ENCODE data around the gene CEP63. TPM values are rescaled to one million over a fixed set of nuclear protein-coding genes. Genes with fewer than 3 reads are reported as not detected.
A peak's percentile ranks its signal among the peaks of the same experiment; 100 is the strongest.

CEP63 gene
- total RNA-seq, 2 donors from 2014 or later, result 19.2 to 30.0 TPM

GRCh38 chr3:134471521-134472193 lies 14.2 kb upstream of the CEP63 start:
- H3K9me3 ChIP-seq, result no peaks in the 10 kb centered on the region
- H3K27me3 ChIP-seq, result no peaks in the 10 kb centered on the region
- H3K36me3 ChIP-seq (replicated peaks in 1 of 2; ENCODE audit: insufficient read depth in 1 of 2, low read depth in 2 of 2), result no peaks in the 10 kb centered on the region
- TF ChIP-seq POLR2A (IDR thresholded peaks at IDR 0.05) (no peak), CTCF (IDR thresholded peaks at IDR 0.05) (no peak)
- ATAC-seq, result no peak
- intact Hi-C loops (cut with DNase I), result loop anchor here (5.0 to 10.0 kb wide), 3 partner anchors 94 to 257 kb away; no protein-coding TSS in a partner anchor
- peaks cover 12% of the 10 kb centered on the region for H3K4me1 ChIP-seq
- H3K27ac ChIP-seq, result no peak overlapping the region
- 83 to 88% methylated on average over 8 of the region's 8 CpGs for WGBS, 2 donors
- no peak for DNase-seq
- H3K4me3 ChIP-seq, result no peak overlapping the region

- TF ChIP-seq POLR2A (IDR thresholded peaks at IDR 0.05) (no peak), CTCF (IDR thresholded peaks at IDR 0.05) (no peak)
- intact Hi-C loops (cut with DNase I), result loop anchor here (5.0 to 10.0 kb wide), 3 partner anchors 96 to 258 kb away; no protein-coding TSS in a partner anchor
Observed at GRCh38 chr3:134472831-134473230, 13.0 kb upstream of the CEP63 start.

DNA sequence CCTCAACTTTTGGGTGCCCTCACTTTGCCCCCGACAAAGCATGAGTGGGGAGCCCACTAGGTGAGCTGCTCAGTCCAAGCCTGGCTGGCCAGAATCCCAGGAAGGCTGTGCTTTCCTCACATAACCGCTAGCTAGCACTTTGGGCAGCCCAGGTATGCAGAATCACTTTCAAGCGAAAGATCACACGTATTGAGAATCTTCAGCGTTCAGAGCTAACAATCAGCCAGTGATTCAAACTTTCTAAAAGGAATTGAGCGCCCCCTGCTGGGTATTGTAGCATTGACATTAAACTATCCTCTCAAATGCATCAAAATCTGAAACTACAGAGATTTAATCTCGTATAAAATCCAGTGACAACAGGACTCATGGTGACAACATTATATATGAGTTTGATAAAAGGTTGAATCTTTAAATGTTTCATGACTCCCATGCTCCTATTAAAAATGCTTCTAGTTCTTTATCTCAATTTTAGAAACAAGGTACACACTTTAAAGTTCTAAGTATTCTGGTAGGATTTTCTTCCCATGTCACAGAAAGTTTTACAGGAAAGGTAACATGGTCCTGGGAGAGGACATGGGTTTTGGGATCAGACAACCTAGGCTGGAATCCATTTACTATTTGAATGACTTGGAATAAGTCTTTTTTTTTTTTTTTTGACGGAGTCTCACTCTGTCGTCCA lies 11.8 kb upstream of the CEP63 start:
- H3K4me1 ChIP-seq, result peaks cover 20% of the 10 kb centered on the region
- peaks cover 0 to 1% of the 10 kb centered on the region in 2 donors for H3K36me3 ChIP-seq (replicated peaks in 1 of 2; ENCODE audit: insufficient read depth in 1 of 2, low read depth in 2 of 2)
- peak overlapping the region in 2 of 4 donors; percentile 34 to 45 for H3K27ac ChIP-seq
- 22% methylated on average over 9 of the region's 9 CpGs for WGBS, 2 donors
- ATAC-seq (peak; percentile 81), DNase-seq (peak; percentile 78 to 83 (median 82))
- TF ChIP-seq POLR2A (IDR thresholded peaks at IDR 0.05), result no peak
- TF ChIP-seq CTCF (IDR thresholded peaks at IDR 0.05), result peak; percentile 42 to 90 (median 80)
- no peaks in the 10 kb centered on the region for H3K27me3 ChIP-seq
- intact Hi-C loops (cut with DNase I), result loop anchor here (5.0 to 10.0 kb wide), 3 partner anchors 97 to 259 kb away; no protein-coding TSS in a partner anchor
- H3K4me3 ChIP-seq, result no peak overlapping the region
- no peaks in the 10 kb centered on the region for H3K9me3 ChIP-seq

More at GRCh38 chr3:134472831-134473230, 13.0 kb upstream of the CEP63 start:
- Histone ChIP-seq H3K9me3 (no peaks in the 10 kb centered on the region), H3K4me1 (peaks cover 14% of the 10 kb centered on the region), H3K4me3 (no peak overlapping the region), H3K36me3 (replicated peaks in 1 of 2; ENCODE audit: insufficient read depth in 1 of 2, low read depth in 2 of 2) (no peaks in the 10 kb centered on the region), H3K27me3 (no peaks in the 10 kb centered on the region), H3K27ac (no peak overlapping the region)
- DNase-seq (no peak), ATAC-seq (no peak)
- WGBS, 2 donors, result 96 to 99% methylated on average over 6 of the region's 6 CpGs

DNA sequence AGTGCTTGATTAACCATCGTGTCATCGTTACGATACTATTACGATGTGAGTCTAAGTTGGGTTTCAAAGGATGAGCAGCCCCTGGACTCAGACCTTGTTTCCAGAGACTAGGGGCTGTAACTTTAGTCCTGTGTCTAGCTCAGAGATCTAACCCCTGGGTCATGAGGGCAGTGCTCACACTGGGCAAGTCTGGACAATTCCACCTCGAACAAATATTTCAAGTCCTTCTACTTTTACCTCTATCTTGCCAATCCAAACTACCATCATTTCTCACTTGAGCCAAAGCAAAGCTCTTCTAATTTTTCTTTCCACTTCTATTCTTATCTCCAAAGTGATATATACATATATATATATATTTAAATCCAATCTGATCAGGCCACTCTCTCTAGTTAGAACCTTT lies 10.9 kb upstream of the CEP63 start:
- WGBS, 2 donors, result 78 to 89% methylated on average over 5 of the region's 5 CpGs
- no peak for DNase-seq
- no peak overlapping the region for H3K27ac ChIP-seq
- TF ChIP-seq CTCF (IDR thresholded peaks at IDR 0.05), result no peak
- no peak for TF ChIP-seq POLR2A (IDR thresholded peaks at IDR 0.05)
- ATAC-seq, result no peak
- intact Hi-C loops (cut with DNase I), result loop anchor here (5.0 to 10.0 kb wide), 3 partner anchors 98 to 260 kb away; no protein-coding TSS in a partner anchor
- H3K9me3 ChIP-seq, result no peaks in the 10 kb centered on the region
- H3K4me1 ChIP-seq, result peaks cover 20% of the 10 kb centered on the region
- no peak overlapping the region for H3K4me3 ChIP-seq
- H3K36me3 ChIP-seq (replicated peaks in 1 of 2; ENCODE audit: insufficient read depth in 1 of 2, low read depth in 2 of 2), result peaks cover 0 to 2% of the 10 kb centered on the region in 2 donors
- H3K27me3 ChIP-seq, result no peaks in the 10 kb centered on the region

All from body of pancreas (tissue), 4 donors.